Measurements from ENCODE around the gene CHST11.

DNA sequence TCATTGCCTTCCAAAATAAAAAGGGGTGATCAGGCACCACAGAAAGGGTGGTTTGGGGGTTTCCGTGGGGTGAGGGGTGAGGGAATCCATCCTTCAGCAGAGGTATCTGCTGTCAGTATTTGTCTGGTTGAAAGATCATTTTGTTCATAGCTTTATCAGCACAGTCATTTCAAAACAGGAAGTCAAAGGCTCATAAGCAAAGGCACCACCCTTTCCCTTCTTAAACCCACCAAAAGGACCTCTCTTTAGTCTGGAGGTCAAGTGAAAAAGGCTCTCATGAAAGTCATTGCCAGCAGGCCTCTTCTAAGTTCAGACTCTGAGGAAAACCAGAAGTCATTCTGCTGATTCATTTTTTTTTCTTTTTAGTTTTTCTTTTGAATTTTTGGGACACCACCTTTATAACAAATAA, 6.2 kb downstream of the CHST11 start:
- TF ChIP-seq, protein P1, sequence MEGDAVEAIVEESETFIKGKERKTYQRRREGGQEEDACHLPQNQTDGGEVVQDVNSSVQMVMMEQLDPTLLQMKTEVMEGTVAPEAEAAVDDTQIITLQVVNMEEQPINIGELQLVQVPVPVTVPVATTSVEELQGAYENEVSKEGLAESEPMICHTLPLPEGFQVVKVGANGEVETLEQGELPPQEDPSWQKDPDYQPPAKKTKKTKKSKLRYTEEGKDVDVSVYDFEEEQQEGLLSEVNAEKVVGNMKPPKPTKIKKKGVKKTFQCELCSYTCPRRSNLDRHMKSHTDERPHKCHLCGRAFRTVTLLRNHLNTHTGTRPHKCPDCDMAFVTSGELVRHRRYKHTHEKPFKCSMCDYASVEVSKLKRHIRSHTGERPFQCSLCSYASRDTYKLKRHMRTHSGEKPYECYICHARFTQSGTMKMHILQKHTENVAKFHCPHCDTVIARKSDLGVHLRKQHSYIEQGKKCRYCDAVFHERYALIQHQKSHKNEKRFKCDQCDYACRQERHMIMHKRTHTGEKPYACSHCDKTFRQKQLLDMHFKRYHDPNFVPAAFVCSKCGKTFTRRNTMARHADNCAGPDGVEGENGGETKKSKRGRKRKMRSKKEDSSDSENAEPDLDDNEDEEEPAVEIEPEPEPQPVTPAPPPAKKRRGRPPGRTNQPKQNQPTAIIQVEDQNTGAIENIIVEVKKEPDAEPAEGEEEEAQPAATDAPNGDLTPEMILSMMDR (IDR thresholded peaks at IDR 0.05; ENCODE audit: low read depth, low read length, poor library complexity, severe bottlenecking), result no peak
- TF ChIP-seq EZH2phosphoT487 (IDR thresholded peaks at IDR 0.05; ENCODE audit: borderline replicate concordance, low read length), result no peak

All from DOHH2 (cell line).